ENCODE data around the gene LY6G6D. TPM values are rescaled to one million over a fixed set of nuclear protein-coding genes. Genes with fewer than 3 reads are reported as not detected.

LY6G6D gene
- total and polyA plus RNA-seq, 2 of the 13 experiments (the other 11 are each of a cell fraction or from before 2014, with no cell fraction given) = not detected

DNA sequence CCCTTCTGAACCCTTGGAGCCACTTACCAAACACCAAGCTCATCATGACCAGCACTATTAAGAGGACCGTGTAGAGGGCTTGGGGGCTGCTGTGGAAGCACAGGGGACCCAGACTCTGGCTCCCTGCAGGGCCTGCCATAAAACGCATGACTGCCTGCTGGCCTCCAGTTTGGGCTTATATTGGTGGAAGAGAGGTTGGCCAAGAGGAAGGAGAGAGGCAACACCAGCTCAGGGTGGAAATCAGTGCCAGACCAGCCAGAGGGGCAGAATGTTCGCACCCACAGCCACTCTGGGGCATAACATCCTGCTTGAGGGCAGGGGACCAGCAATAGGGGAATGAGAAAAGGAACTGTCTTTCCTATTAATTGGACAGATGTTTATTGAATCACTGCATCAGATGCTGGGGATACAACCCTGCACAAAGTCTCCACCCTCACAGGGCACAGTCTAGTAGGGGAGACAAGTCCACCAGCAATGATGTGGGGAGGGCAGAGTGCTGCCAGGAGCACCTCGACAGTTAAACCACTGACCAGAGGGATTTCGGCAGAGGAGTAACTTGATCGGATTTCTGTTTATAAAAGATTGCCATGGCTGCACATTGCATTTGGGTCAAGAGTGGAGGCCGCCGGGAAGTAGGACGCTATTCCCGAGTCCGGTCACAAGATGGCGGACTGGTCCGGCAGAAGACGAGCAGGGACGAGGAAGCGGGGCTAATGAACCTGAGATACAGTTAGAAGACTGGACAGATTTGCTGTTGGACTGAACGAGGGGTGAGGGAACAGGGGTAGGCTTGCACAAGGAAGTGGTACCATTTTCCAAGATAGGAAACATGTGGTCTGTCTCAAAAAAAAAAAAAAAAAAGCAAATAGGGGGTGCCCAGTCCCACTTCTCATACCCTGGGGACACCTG is 34.7 kb upstream of the LY6G6D start, which contains the start of gene LY6G5C (continued):
- TF ChIP-seq, protein P1, sequence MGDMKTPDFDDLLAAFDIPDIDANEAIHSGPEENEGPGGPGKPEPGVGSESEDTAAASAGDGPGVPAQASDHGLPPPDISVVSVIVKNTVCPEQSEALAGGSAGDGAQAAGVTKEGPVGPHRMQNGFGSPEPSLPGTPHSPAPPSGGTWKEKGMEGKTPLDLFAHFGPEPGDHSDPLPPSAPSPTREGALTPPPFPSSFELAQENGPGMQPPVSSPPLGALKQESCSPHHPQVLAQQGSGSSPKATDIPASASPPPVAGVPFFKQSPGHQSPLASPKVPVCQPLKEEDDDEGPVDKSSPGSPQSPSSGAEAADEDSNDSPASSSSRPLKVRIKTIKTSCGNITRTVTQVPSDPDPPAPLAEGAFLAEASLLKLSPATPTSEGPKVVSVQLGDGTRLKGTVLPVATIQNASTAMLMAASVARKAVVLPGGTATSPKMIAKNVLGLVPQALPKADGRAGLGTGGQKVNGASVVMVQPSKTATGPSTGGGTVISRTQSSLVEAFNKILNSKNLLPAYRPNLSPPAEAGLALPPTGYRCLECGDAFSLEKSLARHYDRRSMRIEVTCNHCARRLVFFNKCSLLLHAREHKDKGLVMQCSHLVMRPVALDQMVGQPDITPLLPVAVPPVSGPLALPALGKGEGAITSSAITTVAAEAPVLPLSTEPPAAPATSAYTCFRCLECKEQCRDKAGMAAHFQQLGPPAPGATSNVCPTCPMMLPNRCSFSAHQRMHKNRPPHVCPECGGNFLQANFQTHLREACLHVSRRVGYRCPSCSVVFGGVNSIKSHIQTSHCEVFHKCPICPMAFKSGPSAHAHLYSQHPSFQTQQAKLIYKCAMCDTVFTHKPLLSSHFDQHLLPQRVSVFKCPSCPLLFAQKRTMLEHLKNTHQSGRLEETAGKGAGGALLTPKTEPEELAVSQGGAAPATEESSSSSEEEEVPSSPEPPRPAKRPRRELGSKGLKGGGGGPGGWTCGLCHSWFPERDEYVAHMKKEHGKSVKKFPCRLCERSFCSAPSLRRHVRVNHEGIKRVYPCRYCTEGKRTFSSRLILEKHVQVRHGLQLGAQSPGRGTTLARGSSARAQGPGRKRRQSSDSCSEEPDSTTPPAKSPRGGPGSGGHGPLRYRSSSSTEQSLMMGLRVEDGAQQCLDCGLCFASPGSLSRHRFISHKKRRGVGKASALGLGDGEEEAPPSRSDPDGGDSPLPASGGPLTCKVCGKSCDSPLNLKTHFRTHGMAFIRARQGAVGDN (CRISPR knock-in tag; IDR thresholded peaks at IDR 0.05) = peak; percentile 29; the same call in 1 of the 2 replicates
- TF ChIP-seq ZBTB42 (CRISPR knock-in tag; IDR thresholded peaks at IDR 0.05) (no peak), ARNTL (CRISPR knock-in tag; IDR thresholded peaks at IDR 0.05) (no peak), CCDC6 (CRISPR knock-in tag; IDR thresholded peaks at IDR 0.05) (no peak), REL (CRISPR knock-in tag; conservative IDR thresholded peaks at IDR 0.05) (no peak), HOXA7 (CRISPR knock-in tag; IDR thresholded peaks at IDR 0.05) (no peak), MTF2 (CRISPR knock-in tag; IDR thresholded peaks at IDR 0.05; ENCODE audit: borderline replicate concordance) (no peak), PITX1 (CRISPR knock-in tag; IDR thresholded peaks at IDR 0.05) (0 out of 2 replicates have a peak, but pooled peaks have one; percentile 62), ZNF530 (CRISPR knock-in tag; IDR thresholded peaks at IDR 0.05; ENCODE audit: low read depth) (no peak), ERF (CRISPR knock-in tag; IDR thresholded peaks at IDR 0.05) (peak; percentile 75), ATF1 (CRISPR knock-in tag; IDR thresholded peaks at IDR 0.05) (no peak), GFI1 (CRISPR knock-in tag; IDR thresholded peaks at IDR 0.05; ENCODE audit: borderline replicate concordance) (no peak), FOXC1 (CRISPR knock-in tag; IDR thresholded peaks at IDR 0.05; ENCODE audit: borderline replicate concordance) (peak; percentile 74; the same call in 1 of the 2 replicates), ZNF468 (CRISPR knock-in tag; IDR thresholded peaks at IDR 0.05) (no peak)
- TF ChIP-seq, protein P2, sequence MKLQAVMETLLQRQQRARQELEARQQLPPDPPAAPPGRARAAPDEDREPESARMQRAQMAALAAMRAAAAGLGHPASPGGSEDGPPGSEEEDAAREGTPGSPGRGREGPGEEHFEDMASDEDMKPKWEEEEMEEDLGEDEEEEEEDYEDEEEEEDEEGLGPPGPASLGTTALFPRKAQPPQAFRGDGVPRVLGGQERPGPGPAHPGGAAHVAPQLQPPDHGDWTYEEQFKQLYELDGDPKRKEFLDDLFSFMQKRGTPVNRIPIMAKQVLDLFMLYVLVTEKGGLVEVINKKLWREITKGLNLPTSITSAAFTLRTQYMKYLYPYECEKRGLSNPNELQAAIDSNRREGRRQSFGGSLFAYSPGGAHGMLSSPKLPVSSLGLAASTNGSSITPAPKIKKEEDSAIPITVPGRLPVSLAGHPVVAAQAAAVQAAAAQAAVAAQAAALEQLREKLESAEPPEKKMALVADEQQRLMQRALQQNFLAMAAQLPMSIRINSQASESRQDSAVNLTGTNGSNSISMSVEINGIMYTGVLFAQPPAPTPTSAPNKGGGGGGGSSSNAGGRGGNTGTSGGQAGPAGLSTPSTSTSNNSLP (IDR thresholded peaks at IDR 0.05; ENCODE audit: low read depth, low read length) = 0 out of 2 replicates have a peak, but pooled peaks have one; percentile 27
- TF ChIP-seq, protein P3, sequence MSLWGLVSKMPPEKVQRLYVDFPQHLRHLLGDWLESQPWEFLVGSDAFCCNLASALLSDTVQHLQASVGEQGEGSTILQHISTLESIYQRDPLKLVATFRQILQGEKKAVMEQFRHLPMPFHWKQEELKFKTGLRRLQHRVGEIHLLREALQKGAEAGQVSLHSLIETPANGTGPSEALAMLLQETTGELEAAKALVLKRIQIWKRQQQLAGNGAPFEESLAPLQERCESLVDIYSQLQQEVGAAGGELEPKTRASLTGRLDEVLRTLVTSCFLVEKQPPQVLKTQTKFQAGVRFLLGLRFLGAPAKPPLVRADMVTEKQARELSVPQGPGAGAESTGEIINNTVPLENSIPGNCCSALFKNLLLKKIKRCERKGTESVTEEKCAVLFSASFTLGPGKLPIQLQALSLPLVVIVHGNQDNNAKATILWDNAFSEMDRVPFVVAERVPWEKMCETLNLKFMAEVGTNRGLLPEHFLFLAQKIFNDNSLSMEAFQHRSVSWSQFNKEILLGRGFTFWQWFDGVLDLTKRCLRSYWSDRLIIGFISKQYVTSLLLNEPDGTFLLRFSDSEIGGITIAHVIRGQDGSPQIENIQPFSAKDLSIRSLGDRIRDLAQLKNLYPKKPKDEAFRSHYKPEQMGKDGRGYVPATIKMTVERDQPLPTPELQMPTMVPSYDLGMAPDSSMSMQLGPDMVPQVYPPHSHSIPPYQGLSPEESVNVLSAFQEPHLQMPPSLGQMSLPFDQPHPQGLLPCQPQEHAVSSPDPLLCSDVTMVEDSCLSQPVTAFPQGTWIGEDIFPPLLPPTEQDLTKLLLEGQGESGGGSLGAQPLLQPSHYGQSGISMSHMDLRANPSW (CRISPR knock-in tag; IDR thresholded peaks at IDR 0.05; ENCODE audit: borderline replicate concordance) = no peak
- TF ChIP-seq, protein P4, sequence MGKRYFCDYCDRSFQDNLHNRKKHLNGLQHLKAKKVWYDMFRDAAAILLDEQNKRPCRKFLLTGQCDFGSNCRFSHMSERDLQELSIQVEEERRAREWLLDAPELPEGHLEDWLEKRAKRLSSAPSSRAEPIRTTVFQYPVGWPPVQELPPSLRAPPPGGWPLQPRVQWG (CRISPR knock-in tag; IDR thresholded peaks at IDR 0.05; ENCODE audit: borderline replicate concordance, low read depth) = no peak
- TF ChIP-seq, protein P5, sequence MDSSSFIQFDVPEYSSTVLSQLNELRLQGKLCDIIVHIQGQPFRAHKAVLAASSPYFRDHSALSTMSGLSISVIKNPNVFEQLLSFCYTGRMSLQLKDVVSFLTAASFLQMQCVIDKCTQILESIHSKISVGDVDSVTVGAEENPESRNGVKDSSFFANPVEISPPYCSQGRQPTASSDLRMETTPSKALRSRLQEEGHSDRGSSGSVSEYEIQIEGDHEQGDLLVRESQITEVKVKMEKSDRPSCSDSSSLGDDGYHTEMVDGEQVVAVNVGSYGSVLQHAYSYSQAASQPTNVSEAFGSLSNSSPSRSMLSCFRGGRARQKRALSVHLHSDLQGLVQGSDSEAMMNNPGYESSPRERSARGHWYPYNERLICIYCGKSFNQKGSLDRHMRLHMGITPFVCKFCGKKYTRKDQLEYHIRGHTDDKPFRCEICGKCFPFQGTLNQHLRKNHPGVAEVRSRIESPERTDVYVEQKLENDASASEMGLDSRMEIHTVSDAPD (CRISPR knock-in tag; IDR thresholded peaks at IDR 0.05) = no peak

Data from HepG2 (cell line).